Suprapubic skin (tissue), 4 donors: ENCODE results near the gene SORCS3. TPM values are rescaled to one million over a fixed set of nuclear protein-coding genes. Genes with fewer than 3 reads are reported as not detected.

ENCODE experiments used
- DNase-seq, 2 donors: peaks; one replicate each; pipeline ENCODE4 v3.0.0-alpha.2; 2019; ENCODE audit warnings: low spot score in 2 of 2
- H3K27ac ChIP-seq: fragments of 200-600 bp; sonication (generic); one replicate; pipeline ENCODE4 v1.5.1; 2019
- H3K27me3 ChIP-seq: fragments of 200-600 bp; sonication (generic); one replicate; pipeline ENCODE4 v1.5.1; 2019
- H3K36me3 ChIP-seq: fragments of 200-600 bp; sonication (generic); one replicate; pipeline ENCODE4 v1.5.1; 2019
- H3K4me1 ChIP-seq: fragments of 200-600 bp; sonication (generic); one replicate; pipeline ENCODE4 v1.5.1; 2019
- H3K4me3 ChIP-seq: fragments of 200-600 bp; sonication (generic); one replicate; pipeline ENCODE4 v1.5.1; 2019; ENCODE audit warnings: mild to moderate bottlenecking
- H3K9me3 ChIP-seq: fragments of 200-600 bp; sonication (generic); one replicate; pipeline ENCODE4 v1.5.1; 2019
- CTCF ChIP-seq, 2 donors: fragments of 200-600 bp in 1 of 2; fragments of 450-650 bp in 1 of 2; sonication (generic) in 1 of 2; IDR thresholded peaks; one replicate each; pipeline ENCODE4 v1.5.1; 2016 to 2019; ENCODE audit warnings: antibody characterized with exemption in 2 of 2, mild to moderate bottlenecking in 1 of 2, moderate library complexity in 1 of 2
- EP300 ChIP-seq: sonication (generic); formaldehyde crosslinking; IDR thresholded peaks from one replicate; pipeline ENCODE4 v1.6.1; 2017; ENCODE audit warnings: antibody characterized with exemption
- POLR2A ChIP-seq, 2 donors: fragments of 450-650 bp; IDR thresholded peaks; one replicate each; pipeline ENCODE4 v1.6.1; 2017; ENCODE audit warnings: antibody characterized with exemption in 2 of 2, mild to moderate bottlenecking in 2 of 2, moderate library complexity in 2 of 2
- POLR2AphosphoS5 ChIP-seq, 3 donors: sonication (generic); formaldehyde crosslinking; IDR thresholded peaks; one replicate each; pipeline ENCODE4 v1.6.1; 2017; ENCODE audit warnings: antibody characterized with exemption in 3 of 3
- WGBS: methylation state at CpG from one replicate; pipeline ENCODE4 v1.1.5; 2018; 5-methylcytosine and 5-hydroxymethylcytosine counted together
- total RNA-seq, 4 donors: library from RNA; depleted of rRNA; stranded (reverse); fragments of >200 nt; gene quantifications; one replicate each; pipeline ENCODE4 v1.1.0, GENCODE V29; 2016

The SORCS3 gene
- total RNA-seq, 4 donors from 2014 or later = 0.16 to 0.19 (median 0.18) TPM

DNA sequence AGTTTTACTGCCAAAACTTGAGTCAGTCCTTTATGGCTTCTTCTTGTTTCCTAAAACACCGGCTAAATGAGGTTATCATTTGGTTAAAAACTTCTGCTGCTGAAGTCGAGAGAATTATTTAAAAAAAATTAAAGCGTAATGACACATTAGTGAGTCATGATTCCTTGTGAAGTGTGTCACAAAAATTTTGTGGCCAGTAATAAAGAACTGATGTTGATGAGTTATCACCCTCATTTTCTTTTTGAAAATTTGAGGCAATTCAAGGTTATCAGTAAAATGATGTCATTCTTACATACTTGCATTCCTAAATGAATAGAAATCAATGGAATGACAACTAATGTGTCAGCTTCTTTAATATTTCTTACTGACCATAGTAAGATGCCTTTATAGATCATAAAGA lies 427.4 kb downstream of the SORCS3 start:
- no peaks in the 10 kb centered on the region for H3K27me3 ChIP-seq
- no peaks in the 10 kb centered on the region for H3K9me3 ChIP-seq
- no peak for TF ChIP-seq POLR2A (IDR thresholded peaks at IDR 0.05)
- TF ChIP-seq POLR2AphosphoS5 (IDR thresholded peaks at IDR 0.05) = no peak
- no peak for TF ChIP-seq EP300
- no peak for TF ChIP-seq CTCF (IDR thresholded peaks at IDR 0.05)
- no peaks in the 10 kb centered on the region for H3K36me3 ChIP-seq
- WGBS = 60% methylated on average over 3 of the region's 3 CpGs
- H3K27ac ChIP-seq = no peak overlapping the region
- DNase-seq = no peak
- no peak overlapping the region for H3K4me3 ChIP-seq
- H3K4me1 ChIP-seq = no peaks in the 10 kb centered on the region

DNA sequence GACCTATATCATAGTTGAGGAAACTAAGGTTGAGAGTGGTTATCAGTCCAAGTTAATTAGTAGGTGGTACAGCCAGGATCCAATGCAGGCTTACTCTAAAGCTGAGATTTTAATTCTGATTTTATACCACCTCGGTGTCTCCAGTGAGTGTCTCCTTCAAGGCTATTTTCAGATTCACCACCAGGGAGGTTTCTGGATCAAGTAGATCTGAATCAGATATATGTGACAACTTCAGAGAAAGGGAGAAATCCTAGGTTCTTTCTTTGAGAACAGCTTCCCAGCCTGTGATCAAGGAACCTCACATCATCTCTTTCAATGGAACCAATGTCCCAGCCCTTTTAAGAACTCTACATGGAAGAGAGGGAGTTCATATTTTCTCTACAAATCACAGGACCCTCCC lies 429.2 kb downstream of the SORCS3 start:
- Histone ChIP-seq H3K36me3 (no peaks in the 10 kb centered on the region), H3K4me1 (no peaks in the 10 kb centered on the region), H3K4me3 (no peak overlapping the region), H3K27ac (no peak overlapping the region), H3K9me3 (no peaks in the 10 kb centered on the region), H3K27me3 (no peaks in the 10 kb centered on the region)
- WGBS = 73% methylated on average over 1 of the region's 1 CpG
- no peak for DNase-seq
- TF ChIP-seq POLR2A (IDR thresholded peaks at IDR 0.05) (no peak), EP300 (no peak), POLR2AphosphoS5 (IDR thresholded peaks at IDR 0.05) (no peak), CTCF (IDR thresholded peaks at IDR 0.05) (no peak)

DNA sequence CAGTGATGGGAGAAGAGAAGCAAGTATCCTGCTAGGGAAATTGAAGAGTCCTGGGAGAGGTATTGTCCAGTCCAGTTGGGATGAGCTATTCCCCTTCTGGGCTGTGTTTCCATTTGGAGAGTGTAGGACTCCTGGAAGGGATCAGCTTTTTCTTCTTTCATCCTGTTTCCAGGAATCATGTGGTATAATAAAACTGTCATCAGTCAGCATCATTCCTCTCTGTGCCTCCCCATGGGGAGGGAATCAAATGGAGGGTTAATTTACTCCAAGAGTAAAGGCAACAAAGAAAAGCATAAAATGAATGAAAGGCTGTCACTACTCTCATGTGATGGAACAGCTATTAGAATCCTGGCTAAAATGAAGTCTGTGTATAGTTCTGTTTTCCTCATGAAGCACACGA lies 429.9 kb downstream of the SORCS3 start:
- no peak for TF ChIP-seq CTCF (IDR thresholded peaks at IDR 0.05)
- TF ChIP-seq POLR2A (IDR thresholded peaks at IDR 0.05) = no peak
- no peak for TF ChIP-seq POLR2AphosphoS5 (IDR thresholded peaks at IDR 0.05)
- TF ChIP-seq EP300 = no peak
- no peaks in the 10 kb centered on the region for H3K4me1 ChIP-seq
- no peaks in the 10 kb centered on the region for H3K9me3 ChIP-seq
- H3K27me3 ChIP-seq = no peaks in the 10 kb centered on the region
- DNase-seq = no peak
- H3K4me3 ChIP-seq = no peak overlapping the region
- no peaks in the 10 kb centered on the region for H3K36me3 ChIP-seq
- WGBS = 30% methylated on average over 1 of the region's 1 CpG
- no peak overlapping the region for H3K27ac ChIP-seq

GRCh38 chr10:105071980-105072379 lies 430.9 kb downstream of the SORCS3 start:
- Histone ChIP-seq H3K9me3 (no peaks in the 10 kb centered on the region), H3K36me3 (no peaks in the 10 kb centered on the region), H3K27ac (no peak overlapping the region), H3K27me3 (no peaks in the 10 kb centered on the region), H3K4me1 (no peaks in the 10 kb centered on the region), H3K4me3 (no peak overlapping the region)
- no peak for DNase-seq
- 45% methylated on average over 5 of the region's 5 CpGs for WGBS
- TF ChIP-seq POLR2AphosphoS5 (IDR thresholded peaks at IDR 0.05) (no peak), POLR2A (IDR thresholded peaks at IDR 0.05) (no peak), EP300 (no peak), CTCF (IDR thresholded peaks at IDR 0.05) (no peak)

- TF ChIP-seq CTCF (IDR thresholded peaks at IDR 0.05) = no peak
- TF ChIP-seq EP300 = no peak
- TF ChIP-seq POLR2AphosphoS5 (IDR thresholded peaks at IDR 0.05) = no peak
- no peak for TF ChIP-seq POLR2A (IDR thresholded peaks at IDR 0.05)
- Histone ChIP-seq H3K4me3 (no peak overlapping the region), H3K27me3 (no peaks in the 10 kb centered on the region), H3K9me3 (no peaks in the 10 kb centered on the region), H3K4me1 (no peaks in the 10 kb centered on the region), H3K27ac (no peak overlapping the region), H3K36me3 (no peaks in the 10 kb centered on the region)
- WGBS = 40% methylated on average over 4 of the region's 4 CpGs
- no peak for DNase-seq
These were observed 432.9 kb downstream of the SORCS3 start for GRCh38 chr10:105073999-105074398.
